WI38 (cell line): Measurements from ENCODE around the gene TEX2.
"Not testable (repeated sequence)": the region's sequence is repeated elsewhere in the genome, so short reads cannot be mapped to it uniquely, and the experiment has no call there.

Source experiments
- H3K4me3 ChIP-seq: 2 replicates; pipeline ENCODE4 v1.5.1; 2011; ENCODE audit warnings: low read depth, mild to moderate bottlenecking, control low read depth, low read length
- TF ChIP-seq, protein P1 (sequence below): IDR thresholded peaks from 2 replicates; pipeline ENCODE4 v1.5.1; 2012; ENCODE audit warnings: low read depth, mild to moderate bottlenecking, control low read depth, low read length

The TEX2 gene

DNA sequence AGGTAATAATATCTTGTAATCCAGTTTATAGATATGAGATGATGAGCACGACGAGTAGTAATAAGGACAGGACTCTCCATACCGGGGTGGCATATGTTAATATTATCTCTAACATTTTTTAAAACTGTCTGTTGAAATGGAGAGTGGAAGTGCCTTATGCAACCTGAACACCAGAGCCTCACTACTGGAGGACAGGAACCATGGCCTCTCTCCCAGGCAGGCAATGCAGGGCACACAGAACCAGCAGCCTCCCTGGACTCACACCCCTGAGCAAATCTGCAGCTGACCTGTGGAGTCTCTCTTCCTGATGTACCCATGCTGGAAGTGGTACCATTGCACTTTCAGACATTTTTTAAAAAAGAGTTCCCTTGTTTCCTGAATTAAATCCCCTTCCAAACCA is 78.0 kb downstream of the TEX2 start:
- H3K4me3 ChIP-seq = no peak overlapping the region
- TF ChIP-seq, protein P1, sequence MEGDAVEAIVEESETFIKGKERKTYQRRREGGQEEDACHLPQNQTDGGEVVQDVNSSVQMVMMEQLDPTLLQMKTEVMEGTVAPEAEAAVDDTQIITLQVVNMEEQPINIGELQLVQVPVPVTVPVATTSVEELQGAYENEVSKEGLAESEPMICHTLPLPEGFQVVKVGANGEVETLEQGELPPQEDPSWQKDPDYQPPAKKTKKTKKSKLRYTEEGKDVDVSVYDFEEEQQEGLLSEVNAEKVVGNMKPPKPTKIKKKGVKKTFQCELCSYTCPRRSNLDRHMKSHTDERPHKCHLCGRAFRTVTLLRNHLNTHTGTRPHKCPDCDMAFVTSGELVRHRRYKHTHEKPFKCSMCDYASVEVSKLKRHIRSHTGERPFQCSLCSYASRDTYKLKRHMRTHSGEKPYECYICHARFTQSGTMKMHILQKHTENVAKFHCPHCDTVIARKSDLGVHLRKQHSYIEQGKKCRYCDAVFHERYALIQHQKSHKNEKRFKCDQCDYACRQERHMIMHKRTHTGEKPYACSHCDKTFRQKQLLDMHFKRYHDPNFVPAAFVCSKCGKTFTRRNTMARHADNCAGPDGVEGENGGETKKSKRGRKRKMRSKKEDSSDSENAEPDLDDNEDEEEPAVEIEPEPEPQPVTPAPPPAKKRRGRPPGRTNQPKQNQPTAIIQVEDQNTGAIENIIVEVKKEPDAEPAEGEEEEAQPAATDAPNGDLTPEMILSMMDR = no peak

DNA sequence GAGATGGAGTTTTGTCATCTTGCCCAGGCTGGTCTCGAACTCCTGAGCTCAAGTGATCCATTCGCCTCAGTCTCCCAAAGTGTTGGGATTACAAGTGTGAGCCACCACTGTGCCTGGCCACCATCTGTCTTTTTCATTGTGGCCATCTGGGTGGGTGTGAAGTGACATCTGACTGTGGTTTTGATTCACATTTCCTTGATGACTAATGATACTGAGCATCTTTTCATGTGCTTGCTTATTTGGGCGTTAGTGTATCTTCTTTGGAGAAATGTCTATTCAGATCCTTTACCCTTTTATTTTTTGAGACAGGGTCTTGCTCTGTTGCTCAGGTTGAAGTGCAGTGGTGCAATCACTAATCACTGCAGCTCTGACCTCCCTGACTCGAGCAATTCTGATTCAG is 79.2 kb downstream of the TEX2 start:
- no peak overlapping the region for H3K4me3 ChIP-seq

DNA sequence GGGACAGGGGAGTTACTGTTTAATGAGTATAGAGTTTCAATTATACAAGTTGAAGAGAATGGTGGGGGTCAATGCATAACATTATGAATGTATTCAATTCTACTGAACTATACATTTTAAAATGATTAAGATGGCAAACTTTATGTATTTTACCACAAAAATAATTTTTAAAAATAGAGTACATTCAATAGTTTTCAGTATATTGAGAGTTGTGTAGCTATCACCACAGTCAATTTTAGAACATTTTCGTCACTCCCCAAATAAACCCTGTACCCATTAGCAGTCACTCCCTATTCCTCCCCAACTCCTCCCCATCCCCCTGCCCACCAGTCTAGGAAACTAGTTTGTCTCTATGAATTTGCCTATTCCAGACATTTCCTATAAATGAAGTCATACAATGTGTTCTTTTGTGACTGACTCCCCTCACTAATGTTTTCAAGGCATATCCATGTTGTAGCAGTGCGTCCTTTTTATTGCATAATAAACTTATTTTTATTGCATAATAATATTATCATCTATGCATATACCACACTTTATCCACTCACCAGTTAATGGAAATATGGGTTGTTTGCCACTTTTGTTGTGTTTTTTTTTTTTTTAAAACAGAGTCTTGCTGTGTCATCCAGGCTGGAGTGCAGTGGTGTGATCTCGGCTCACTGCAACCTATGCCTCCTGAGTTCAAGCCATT is 80.6 kb downstream of the TEX2 start:
- no peak overlapping the region for H3K4me3 ChIP-seq
- TF ChIP-seq, protein P1 = no peak

More for the DNA sequence above, 79.2 kb downstream of the TEX2 start:
- TF ChIP-seq, protein P1 = no peak

DNA sequence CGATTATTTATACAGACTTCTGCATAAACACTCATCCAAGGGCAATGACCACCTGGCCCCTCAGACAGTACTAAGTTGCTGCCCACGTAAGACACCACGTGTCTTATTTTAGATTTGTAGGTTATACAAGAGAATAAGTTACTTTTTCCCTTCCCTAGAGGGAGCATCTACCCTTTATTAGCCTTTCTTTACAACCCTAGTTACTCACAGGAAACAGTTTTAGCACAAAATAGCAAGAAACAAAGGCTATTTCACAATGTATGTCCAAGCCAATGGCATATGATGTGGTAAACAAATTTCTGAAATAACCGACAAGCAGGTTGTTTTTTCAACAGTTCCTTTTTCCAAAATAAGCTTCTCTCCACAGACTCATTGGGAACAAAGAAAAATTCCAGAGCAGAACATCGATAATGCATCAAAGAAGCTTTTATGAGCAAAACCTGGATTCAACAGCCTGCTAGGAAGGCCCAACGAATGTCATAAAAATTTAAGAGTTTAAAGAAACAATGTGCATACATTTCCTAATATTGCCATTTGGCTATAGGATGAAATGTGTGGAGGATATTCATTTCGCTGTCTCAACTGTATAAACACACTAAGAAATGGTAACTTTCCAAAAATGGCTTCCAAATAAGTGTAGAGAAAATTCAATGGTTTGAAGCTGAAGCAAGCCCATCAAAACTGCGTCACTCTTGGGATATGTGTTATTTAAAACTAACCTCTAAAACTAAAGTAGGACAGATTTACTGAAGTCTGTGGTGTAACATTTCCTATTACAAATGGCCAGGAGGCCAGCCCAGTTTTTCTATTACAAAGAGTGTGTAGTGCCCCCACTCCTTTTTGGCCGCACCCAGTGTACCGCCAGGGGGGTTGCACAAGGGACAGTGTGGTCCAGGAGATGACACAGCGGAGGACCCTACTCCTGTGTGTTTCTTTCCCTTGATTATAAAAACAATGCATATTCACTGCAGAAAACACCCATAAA is 82.7 kb downstream of the TEX2 start:
- TF ChIP-seq, protein P1 = no peak

DNA sequence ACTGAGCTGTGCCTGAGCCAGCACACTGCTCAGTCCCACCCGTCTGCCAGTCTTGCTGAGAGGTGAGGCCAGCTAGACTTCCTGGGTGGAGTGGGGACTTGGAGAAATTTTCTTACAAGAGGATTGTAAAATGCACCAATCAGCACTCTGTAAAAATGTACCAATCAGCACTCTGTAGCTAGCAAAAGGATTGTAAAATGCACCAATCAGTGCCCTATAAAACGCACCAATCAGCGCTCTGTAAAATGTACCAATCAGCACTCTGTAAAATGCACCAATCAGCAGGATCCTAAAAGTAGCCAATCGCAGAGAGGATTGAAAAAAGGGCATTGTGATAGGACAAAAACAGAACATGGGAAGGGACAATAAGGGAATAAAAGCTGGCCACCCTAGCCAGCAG is 84.0 kb downstream of the TEX2 start:
- not testable (repeated sequence) for H3K4me3 ChIP-seq

More for the DNA sequence above, 82.7 kb downstream of the TEX2 start:
- no peak overlapping the region for H3K4me3 ChIP-seq

DNA sequence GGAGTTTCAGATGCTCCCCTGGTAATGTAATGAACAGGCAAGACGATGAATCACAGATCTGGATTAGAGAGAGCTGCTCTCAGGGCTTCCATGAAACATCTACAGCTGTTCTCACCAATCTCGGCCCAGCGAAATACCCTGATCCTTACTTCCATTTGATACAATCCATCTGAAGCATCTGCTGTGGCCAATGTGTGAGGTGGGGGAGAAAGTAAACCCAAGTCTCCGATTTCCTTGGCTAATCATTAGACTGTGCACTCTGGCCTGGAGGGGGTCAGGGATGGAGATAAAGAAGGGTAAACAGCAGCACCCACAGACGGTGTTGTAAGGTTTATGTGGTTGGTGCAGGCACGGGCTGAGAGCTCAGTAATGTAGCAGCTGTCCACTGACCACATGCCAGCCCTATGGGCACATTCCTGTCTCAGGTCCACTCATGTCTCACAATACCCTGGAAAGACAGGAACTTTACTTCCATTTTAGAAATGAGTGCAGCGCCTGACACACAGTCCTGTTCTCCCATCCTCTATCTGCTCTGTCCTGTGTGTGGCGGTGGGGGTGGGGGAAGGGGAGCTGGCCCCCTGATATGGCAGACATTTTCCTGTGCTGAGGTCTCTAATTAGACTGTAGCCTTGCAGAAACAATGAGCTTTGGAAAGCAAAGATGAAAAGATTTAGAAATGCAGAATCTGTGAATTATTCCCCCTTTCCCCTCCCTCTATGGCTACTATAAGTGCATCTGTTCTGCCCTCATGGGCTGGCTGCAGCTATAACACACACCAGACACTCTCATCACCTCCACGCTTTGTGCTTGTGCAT is 84.8 kb downstream of the TEX2 start:
- TF ChIP-seq, protein P1 = no peak
- no peak overlapping the region for H3K4me3 ChIP-seq

DNA sequence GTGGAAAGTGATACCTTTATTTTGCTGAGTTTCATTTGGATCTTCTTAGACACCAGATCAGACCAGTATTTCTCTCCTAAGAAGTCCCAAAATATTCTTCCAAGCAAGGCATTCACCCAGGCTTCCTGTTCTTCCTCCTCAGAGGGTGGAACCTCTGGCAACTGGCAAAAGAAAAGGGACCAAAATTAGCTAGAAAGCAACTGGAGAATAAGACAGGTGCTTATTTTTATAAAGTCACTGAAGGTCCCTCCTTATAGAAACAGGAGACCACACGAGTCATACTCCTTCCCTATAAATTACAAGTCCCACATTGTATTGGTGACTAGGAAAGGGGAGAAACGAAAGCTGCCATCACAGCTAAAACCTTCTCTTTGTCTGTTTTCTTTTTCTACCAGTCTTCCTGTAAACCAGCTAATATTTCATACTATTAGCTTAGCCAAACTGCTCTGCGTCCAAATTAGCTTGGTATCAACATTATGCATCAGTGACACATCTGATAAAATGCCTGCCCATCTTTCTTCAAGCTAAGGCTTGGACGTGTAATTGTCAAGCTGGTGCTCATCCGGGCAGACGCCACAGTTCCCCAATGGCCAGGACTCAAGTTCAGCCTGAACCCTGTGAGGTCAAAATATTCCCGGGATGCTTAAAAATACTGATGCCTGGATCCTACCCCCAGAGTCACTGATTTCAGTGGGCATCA is 85.6 kb downstream of the TEX2 start:
- TF ChIP-seq, protein P1 = no peak
- no peak overlapping the region for H3K4me3 ChIP-seq
